WI38 (cell line): Measurements from ENCODE around the gene RPS14.
"Not testable (repeated sequence)": the region's sequence is repeated elsewhere in the genome, so short reads cannot be mapped to it uniquely, and the experiment has no call there.

Experiments
- H3K4me3 ChIP-seq: 2 replicates; pipeline ENCODE4 v1.5.1; 2011; ENCODE audit warnings: low read depth, mild to moderate bottlenecking, control low read depth, low read length
- TF ChIP-seq, protein P1 (sequence below): IDR thresholded peaks from 2 replicates; pipeline ENCODE4 v1.5.1; 2012; ENCODE audit warnings: low read depth, mild to moderate bottlenecking, control low read depth, low read length

RPS14 gene

DNA sequence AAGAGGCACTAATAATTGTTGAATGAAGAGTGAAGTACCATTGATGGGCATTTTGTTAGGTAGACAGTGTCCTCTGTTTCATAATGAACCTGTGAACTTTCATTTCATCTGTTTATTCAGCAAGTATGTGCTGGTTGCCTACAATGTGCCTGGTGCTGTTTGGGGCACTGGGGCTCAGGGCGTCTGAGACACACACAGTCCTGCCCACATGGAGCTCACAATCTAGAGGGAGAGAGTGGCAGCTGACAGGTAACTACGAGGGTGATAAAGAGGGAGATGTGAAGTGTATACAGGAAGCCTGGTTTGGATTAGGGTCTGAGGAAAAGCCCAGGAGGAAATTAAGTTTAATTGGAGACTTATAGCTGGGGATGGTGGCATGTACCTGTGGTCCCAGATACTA, 29.9 kb upstream of the RPS14 start:
- no peak overlapping the region for H3K4me3 ChIP-seq
- TF ChIP-seq, protein P1, sequence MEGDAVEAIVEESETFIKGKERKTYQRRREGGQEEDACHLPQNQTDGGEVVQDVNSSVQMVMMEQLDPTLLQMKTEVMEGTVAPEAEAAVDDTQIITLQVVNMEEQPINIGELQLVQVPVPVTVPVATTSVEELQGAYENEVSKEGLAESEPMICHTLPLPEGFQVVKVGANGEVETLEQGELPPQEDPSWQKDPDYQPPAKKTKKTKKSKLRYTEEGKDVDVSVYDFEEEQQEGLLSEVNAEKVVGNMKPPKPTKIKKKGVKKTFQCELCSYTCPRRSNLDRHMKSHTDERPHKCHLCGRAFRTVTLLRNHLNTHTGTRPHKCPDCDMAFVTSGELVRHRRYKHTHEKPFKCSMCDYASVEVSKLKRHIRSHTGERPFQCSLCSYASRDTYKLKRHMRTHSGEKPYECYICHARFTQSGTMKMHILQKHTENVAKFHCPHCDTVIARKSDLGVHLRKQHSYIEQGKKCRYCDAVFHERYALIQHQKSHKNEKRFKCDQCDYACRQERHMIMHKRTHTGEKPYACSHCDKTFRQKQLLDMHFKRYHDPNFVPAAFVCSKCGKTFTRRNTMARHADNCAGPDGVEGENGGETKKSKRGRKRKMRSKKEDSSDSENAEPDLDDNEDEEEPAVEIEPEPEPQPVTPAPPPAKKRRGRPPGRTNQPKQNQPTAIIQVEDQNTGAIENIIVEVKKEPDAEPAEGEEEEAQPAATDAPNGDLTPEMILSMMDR, result no peak

- H3K4me3 ChIP-seq, result not testable (repeated sequence)
Measured at GRCh38 chr5:150476568-150476967, 27.0 kb upstream of the RPS14 start.

DNA sequence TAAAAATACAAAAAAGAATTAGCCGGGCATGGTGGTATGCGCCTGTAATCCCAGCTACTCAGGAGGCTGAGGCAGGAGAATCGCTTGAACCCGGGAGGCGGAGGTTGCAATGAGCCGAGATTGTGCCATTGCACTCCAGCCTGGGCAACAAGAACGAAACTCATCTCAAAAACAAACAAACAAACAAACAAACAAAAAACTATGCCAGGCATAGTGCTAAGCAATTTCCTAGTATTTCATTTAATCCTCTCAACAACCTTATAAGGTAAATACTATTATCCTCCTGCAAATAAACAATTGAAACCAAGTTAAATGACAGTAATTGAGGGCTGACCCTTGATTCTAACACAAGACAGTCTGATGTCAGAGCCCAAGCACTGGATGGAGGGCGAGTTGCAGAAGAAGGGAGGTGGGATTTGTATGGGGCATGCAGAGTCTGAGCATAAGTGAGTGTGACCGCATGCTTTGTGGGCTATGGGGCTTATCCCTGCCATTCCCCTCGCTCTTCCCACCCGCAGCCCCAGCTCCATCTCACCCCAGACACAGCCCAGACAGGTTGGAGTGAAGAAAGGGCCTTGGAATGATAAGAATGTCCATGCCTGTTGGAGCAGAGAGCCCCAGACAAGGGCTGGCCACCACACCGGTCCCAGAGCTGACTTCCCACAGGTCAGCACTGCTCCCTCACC, 24.3 kb upstream of the RPS14 start:
- H3K4me3 ChIP-seq, result no peak overlapping the region
- TF ChIP-seq, protein P1, result no peak

GRCh38 chr5:150469718-150470469, 20.4 kb upstream of the RPS14 start:
- H3K4me3 ChIP-seq, result no peak overlapping the region
- TF ChIP-seq, protein P1, result no peak

DNA sequence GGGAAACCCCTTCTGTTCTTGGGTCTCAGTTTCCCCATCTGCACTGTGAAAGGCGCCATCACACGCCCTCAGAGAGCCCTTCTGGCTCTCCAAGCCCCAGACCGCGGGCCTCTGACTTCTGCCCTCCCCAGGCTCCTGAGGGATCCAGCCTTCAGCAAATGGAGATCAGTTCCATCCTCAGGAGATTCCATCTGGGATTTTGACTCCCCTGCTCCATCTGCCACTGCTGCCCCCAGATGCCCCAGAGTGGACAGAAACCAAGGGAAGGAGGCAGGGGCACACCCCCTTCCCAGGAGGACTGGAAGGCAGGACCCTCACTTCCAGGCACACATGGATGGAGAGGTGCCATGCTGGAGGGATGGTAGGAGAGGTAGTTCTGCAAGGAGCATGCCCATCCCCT, 18.7 kb upstream of the RPS14 start:
- TF ChIP-seq, protein P1, result no peak
- no peak overlapping the region for H3K4me3 ChIP-seq

DNA sequence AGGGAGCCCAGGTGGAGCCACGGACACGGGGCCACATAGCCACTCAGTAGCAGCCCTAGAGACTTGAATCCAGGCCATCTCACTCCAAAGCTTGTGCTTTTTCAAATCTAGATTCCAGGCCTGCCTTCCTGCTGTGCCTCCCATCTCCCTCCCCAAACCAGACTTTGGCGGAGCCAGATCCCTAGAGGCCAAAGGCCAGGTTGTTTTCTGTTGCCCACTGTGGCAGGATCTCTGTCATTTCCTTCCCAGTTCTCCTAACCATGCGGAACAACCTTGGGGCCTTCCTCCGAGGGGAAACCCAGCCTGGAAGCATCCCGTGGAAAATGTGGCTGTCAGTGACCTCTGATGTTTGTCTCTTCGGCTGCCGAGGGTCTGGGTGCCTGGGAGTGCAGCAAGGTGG, 16.4 kb upstream of the RPS14 start:
- H3K4me3 ChIP-seq, result no peak overlapping the region
- TF ChIP-seq, protein P1, result no peak

DNA sequence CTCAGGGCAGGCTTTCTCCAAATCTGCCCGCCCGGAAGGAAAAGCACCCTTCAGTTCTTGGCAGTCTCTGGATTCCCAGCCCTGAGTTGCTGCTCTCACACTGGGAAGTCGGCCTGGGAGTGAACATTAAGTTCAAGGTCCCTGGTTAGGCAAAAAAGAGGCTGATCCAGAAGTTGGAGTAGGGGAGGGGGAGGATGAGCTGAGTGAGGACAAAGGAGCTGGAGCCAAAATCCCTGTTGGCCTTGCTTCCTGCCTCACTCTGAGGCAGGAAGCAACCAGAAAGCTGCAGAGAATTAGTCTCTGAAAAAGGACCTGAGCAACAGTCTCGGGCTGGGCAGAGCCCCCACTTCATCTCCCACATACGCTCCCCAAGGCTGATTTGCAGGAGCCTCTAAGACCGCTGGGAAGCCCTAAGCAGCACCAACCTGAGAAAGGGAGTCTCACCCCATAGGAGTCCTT, 15.0 kb upstream of the RPS14 start:
- no peak overlapping the region for H3K4me3 ChIP-seq
- TF ChIP-seq, protein P1, result no peak
